Measurements from ENCODE around the gene TAS2R41.

GRCh38 chr7:143495851-143496250 lies 18.2 kb downstream of the TAS2R41 start:
- TF ChIP-seq, protein P1, sequence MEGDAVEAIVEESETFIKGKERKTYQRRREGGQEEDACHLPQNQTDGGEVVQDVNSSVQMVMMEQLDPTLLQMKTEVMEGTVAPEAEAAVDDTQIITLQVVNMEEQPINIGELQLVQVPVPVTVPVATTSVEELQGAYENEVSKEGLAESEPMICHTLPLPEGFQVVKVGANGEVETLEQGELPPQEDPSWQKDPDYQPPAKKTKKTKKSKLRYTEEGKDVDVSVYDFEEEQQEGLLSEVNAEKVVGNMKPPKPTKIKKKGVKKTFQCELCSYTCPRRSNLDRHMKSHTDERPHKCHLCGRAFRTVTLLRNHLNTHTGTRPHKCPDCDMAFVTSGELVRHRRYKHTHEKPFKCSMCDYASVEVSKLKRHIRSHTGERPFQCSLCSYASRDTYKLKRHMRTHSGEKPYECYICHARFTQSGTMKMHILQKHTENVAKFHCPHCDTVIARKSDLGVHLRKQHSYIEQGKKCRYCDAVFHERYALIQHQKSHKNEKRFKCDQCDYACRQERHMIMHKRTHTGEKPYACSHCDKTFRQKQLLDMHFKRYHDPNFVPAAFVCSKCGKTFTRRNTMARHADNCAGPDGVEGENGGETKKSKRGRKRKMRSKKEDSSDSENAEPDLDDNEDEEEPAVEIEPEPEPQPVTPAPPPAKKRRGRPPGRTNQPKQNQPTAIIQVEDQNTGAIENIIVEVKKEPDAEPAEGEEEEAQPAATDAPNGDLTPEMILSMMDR (IDR thresholded peaks at IDR 0.05; ENCODE audit: insufficient read depth, low read length, poor library complexity, severe bottlenecking) = no peak
- no peak for TF ChIP-seq EZH2phosphoT487 (conservative IDR thresholded peaks at IDR 0.05; ENCODE audit: low read length)
